ENCODE data around the gene TMEM175.
"Not testable (repeated sequence)": the region's sequence is repeated elsewhere in the genome, so short reads cannot be mapped to it uniquely, and the experiment has no call there.

Gene TMEM175

GRCh38 chr4:972651-973424, 40.6 kb downstream of the TMEM175 start:
- peak; percentile 30 for DNase-seq

GRCh38 chr4:973431-974397, 41.5 kb downstream of the TMEM175 start, which contains the start of gene DGKQ:
Gene DGKQ (minus strand): TSS chr4:973569. CDS start chr4:973482, 87 bp downstream.
- DNase-seq: peak; percentile 82

GRCh38 chr4:974668-975067, 42.4 kb downstream of the TMEM175 start:
- DNase-seq: no peak

GRCh38 chr4:976016-976415, 43.8 kb downstream of the TMEM175 start:
- not testable (repeated sequence) for DNase-seq

- DNase-seq: peak; percentile 35
These were observed 46.9 kb downstream of the TMEM175 start for GRCh38 chr4:978957-979701.

- DNase-seq: no peak
These were observed 50.0 kb downstream of the TMEM175 start for GRCh38 chr4:982291-982690.

- no peak for DNase-seq
These were observed 50.6 kb downstream of the TMEM175 start for GRCh38 chr4:982814-983213.

GRCh38 chr4:984336-985054, 52.2 kb downstream of the TMEM175 start:
- DNase-seq: no peak

- peak; percentile 62 for DNase-seq
These were observed 53.0 kb downstream of the TMEM175 start for GRCh38 chr4:985123-985830.

GRCh38 chr4:986428-986878, 54.2 kb downstream of the TMEM175 start:
- DNase-seq: no peak

- DNase-seq: peak; percentile 86
These were observed 54.8 kb downstream of the TMEM175 start, which contains the start of gene IDUA for GRCh38 chr4:986879-987623. Gene IDUA (plus strand): TSS chr4:987044. CDS start chr4:987085, 41 bp downstream.

- DNase-seq: peak; percentile 90
These were observed 55.6 kb downstream of the TMEM175 start for GRCh38 chr4:987624-988513.

- DNase-seq: no peak
These were observed 56.8 kb downstream of the TMEM175 start for GRCh38 chr4:988726-989721.

- no peak for DNase-seq
These were observed 57.6 kb downstream of the TMEM175 start for GRCh38 chr4:989722-990471.

- DNase-seq: no peak
These were observed 58.6 kb downstream of the TMEM175 start for GRCh38 chr4:990746-991367.

GRCh38 chr4:991451-992296, 59.4 kb downstream of the TMEM175 start:
- DNase-seq: no peak
